Subcutaneous adipose tissue (tissue), 4 donors: ENCODE measurements around the gene PARN. TPM values are rescaled to one million over a fixed set of nuclear protein-coding genes. Genes with fewer than 3 reads are reported as not detected.

Source experiments
- total RNA-seq, 4 donors: library from RNA; depleted of rRNA; stranded (reverse); fragments of >200 nt; gene quantifications; one replicate each; pipeline ENCODE4 v1.1.0, GENCODE V29; 2016
- TF ChIP-seq, protein P1 (sequence below): fragments of 450-650 bp; IDR thresholded peaks from one replicate; pipeline ENCODE4 v1.5.1; 2016; ENCODE audit warnings: low read depth, mild to moderate bottlenecking, control low read depth, antibody characterized with exemption, moderate library complexity

The PARN gene
- total RNA-seq, 4 donors from 2014 or later, result 37.1 to 46.3 (median 39.9) TPM

DNA sequence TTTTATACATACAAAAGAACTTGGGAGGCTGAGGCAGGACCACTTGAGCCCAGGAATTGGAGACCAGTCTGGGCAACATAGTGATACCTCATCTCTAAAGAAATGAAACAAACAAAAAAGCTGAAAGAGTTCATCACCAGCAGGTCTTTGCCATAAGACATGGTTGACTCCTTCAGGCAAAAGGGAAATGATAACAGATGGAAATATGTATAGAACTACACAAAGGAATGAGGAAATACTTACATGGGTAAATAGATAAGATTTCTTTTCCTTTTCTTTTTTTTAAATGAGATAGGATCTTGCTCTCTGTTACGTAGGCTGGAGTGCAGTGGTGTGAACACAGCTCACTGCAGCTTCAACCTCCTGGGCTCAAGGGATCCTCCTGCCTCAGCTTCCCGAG is 165.3 kb downstream of the PARN start:
- TF ChIP-seq, protein P1, sequence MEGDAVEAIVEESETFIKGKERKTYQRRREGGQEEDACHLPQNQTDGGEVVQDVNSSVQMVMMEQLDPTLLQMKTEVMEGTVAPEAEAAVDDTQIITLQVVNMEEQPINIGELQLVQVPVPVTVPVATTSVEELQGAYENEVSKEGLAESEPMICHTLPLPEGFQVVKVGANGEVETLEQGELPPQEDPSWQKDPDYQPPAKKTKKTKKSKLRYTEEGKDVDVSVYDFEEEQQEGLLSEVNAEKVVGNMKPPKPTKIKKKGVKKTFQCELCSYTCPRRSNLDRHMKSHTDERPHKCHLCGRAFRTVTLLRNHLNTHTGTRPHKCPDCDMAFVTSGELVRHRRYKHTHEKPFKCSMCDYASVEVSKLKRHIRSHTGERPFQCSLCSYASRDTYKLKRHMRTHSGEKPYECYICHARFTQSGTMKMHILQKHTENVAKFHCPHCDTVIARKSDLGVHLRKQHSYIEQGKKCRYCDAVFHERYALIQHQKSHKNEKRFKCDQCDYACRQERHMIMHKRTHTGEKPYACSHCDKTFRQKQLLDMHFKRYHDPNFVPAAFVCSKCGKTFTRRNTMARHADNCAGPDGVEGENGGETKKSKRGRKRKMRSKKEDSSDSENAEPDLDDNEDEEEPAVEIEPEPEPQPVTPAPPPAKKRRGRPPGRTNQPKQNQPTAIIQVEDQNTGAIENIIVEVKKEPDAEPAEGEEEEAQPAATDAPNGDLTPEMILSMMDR, result no peak

DNA sequence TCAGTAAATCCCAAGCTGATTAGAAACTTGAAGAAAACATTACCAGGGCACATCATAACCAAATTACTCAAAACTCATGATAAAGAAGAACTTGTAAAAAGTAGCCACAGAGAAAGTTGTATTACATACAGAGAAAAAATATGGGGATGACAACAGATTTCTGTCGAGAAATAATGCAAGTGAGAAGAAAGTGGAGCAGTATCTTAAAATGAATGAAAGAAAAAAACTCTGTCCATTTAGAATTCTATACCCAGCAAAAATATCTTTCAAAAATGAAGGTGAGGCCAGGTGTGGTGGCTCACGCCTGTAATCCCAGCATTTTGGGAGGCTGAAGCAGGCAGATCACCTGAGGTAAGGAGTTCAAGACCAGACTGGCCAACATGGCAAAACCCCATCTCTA is 165.9 kb downstream of the PARN start:
- TF ChIP-seq, protein P1, result no peak

DNA sequence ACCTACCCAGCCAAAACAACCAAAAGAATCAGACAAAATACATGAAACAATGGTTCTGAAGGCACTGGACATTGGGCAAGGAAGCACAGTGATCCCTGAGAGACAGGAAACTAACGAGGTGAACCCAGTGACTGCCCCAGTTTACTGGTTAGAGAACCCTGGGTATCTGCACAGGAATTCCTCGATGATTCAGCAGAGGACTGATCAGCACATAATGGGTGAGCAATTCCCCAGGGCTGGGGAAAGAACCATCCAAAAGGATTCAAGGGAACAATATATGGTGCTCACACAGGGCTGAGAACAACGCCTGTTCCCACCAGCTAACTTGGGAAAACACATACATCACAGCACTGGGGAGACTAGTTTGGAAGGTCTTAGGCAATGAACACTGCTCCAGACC is 167.2 kb downstream of the PARN start:
- TF ChIP-seq, protein P1, result no peak

DNA sequence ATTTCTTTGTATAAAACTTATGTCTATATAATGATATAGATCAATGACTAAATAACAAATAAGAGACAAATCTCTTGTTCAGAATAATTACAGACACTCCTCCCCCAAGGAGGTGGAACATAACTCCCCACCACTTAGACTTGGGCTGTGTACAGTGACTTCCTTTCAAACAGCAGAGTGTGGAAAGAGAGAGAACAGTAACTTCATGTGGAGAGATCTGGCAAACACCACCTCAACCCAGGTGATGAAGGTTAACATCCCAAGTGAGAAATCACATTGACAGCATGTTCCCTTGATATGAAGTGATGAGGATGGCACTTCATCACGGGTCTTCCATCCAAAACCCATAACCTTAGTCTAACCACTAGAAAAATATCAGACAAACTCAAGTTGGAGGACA is 169.3 kb downstream of the PARN start:
- TF ChIP-seq, protein P1, result no peak

DNA sequence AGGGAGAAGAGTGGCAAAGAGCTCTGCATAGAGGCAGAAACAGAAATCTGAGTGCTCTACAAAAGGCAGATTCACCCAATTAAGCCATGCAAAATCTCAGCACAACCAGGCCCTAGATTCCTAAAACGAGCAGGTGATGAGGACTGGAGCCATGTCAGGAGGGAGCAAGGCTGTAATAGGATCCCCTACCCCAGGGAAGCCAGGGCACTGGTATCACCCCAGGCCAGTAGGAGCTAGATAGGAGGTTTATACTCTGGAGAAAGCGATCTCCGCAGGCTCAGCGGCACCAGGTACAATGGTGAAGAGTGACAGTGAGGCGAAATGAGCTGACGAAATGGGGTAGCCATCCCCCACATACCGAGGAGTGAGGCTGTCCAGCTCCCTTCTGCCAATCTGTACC is 171.5 kb downstream of the PARN start:
- TF ChIP-seq, protein P1, result no peak

DNA sequence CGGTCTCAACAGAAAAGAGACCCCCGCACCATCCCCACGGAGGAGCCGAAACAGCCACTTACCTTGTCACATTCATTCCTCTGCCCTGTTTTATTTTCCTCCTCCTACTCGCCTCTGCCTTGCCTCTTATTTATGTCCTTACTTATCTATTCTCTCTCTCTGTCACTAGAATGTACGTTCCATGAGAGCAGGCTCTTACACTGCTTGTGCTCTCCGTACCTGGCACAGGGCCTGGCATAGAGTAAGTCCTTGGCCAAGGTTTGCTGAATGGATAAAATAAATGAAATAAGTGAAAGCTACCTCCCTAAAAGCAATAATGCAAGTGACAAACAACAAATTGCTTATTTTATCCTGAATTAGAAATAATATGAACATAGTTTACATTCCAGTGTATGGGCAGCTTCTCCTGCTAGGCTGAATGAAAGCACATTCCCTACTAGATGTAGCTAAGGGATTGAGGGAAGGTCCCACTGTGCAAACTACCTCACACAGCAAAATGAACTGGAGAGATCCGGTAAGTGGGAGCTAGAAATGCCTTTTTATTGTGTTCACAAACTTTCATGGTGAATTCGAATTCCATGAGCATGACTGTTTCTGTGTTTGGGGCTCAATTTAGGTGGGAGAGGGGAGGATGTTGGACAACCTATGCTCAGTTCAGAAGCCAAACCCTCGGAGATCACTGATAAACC is 173.1 kb downstream of the PARN start:
- TF ChIP-seq, protein P1, result no peak

DNA sequence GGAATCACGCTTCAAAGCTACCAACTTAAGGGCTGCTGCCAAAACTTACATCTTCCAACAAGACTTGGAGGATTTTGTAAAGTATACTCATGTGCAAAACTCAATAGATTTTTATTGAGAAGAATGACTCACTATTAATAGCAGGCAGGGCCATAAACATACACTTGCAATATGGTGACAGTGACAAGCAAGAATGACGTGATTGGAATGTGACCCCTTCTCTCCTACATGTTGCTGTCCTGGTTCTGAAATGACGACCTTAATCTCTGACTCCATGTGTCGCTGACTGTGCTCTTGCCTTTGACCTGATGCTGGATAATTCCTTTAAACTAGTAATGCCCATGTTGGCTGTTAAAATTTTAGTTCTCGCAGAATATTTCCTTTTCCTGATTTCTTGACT is 174.5 kb downstream of the PARN start:
- TF ChIP-seq, protein P1, result no peak
